ENCODE data around the gene SACM1L.

SACM1L gene

GRCh38 chr3:45761831-45762230 lies 72.6 kb downstream of the SACM1L start:
- no peak for TF ChIP-seq SNAI2 (CRISPR knock-in tag; IDR thresholded peaks at IDR 0.05)

GRCh38 chr3:45762647-45763302 lies 73.6 kb downstream of the SACM1L start:
- TF ChIP-seq OSR1 (CRISPR knock-in tag; IDR thresholded peaks at IDR 0.05) (no peak), ESRRG (CRISPR knock-in tag; IDR thresholded peaks at IDR 0.05) (no peak), POU6F1 (CRISPR knock-in tag; IDR thresholded peaks at IDR 0.05; ENCODE audit: borderline replicate concordance, low read depth) (no peak), CREB5 (CRISPR knock-in tag; IDR thresholded peaks at IDR 0.05; ENCODE audit: low read depth) (no peak), BACH2 (CRISPR knock-in tag; IDR thresholded peaks at IDR 0.05; ENCODE audit: borderline replicate concordance) (no peak), ARNTL (CRISPR knock-in tag; IDR thresholded peaks at IDR 0.05; ENCODE audit: borderline replicate concordance, low read depth) (no peak), ZC3H10 (CRISPR knock-in tag; IDR thresholded peaks at IDR 0.05) (no peak), CSRNP3 (CRISPR knock-in tag; IDR thresholded peaks at IDR 0.05) (no peak), ZNF70 (CRISPR knock-in tag; IDR thresholded peaks at IDR 0.05) (no peak), ZFP30 (CRISPR knock-in tag; IDR thresholded peaks at IDR 0.05) (no peak), TSHZ2 (CRISPR knock-in tag; IDR thresholded peaks at IDR 0.05) (no peak), CSDC2 (CRISPR knock-in tag; IDR thresholded peaks at IDR 0.05) (no peak), RARB (CRISPR knock-in tag; IDR thresholded peaks at IDR 0.05) (no peak), PATZ1 (CRISPR knock-in tag; IDR thresholded peaks at IDR 0.05; ENCODE audit: borderline replicate concordance) (no peak), ZNF8 (CRISPR knock-in tag; IDR thresholded peaks at IDR 0.05) (no peak)
- ATAC-seq = no peak

More at GRCh38 chr3:45761831-45762230, 72.6 kb downstream of the SACM1L start:
- no peak for ATAC-seq

- no peak for ATAC-seq
- TF ChIP-seq TSHZ2 (CRISPR knock-in tag; IDR thresholded peaks at IDR 0.05) (no peak), SNAI2 (CRISPR knock-in tag; IDR thresholded peaks at IDR 0.05) (no peak), CREB5 (CRISPR knock-in tag; IDR thresholded peaks at IDR 0.05; ENCODE audit: low read depth) (no peak), ZFP3 (CRISPR knock-in tag; IDR thresholded peaks at IDR 0.05) (no peak)
These were observed 74.1 kb downstream of the SACM1L start for GRCh38 chr3:45763303-45763675.
